Skeletal muscle tissue (tissue), 4 donors: Measurements from ENCODE around the gene UCK1. TPM values are rescaled to one million over a fixed set of nuclear protein-coding genes. Genes with fewer than 3 reads are reported as not detected.
A peak's percentile ranks its signal among the peaks of the same experiment; 100 is the strongest.

ENCODE experiments used
- H3K27ac ChIP-seq: one replicate; pipeline ENCODE4 v1.7.0; 2013; ENCODE audit warnings: mild to moderate bottlenecking, low read depth, low read length, inconsistent platforms
- H3K27me3 ChIP-seq, 3 donors: one replicate each; pipeline ENCODE4 v1.7.0; 2013; ENCODE audit warnings: low read length in 3 of 3; ENCODE audit not compliant: control insufficient read depth in 3 of 3, insufficient read depth in 3 of 3
- H3K36me3 ChIP-seq, 3 donors: one replicate each; pipeline ENCODE4 v1.7.0; 2013; ENCODE audit warnings: low read length in 3 of 3; ENCODE audit not compliant: control insufficient read depth in 3 of 3, insufficient read depth in 3 of 3
- H3K4me1 ChIP-seq, 3 donors: one replicate each; pipeline ENCODE4 v1.7.0; 2013; ENCODE audit warnings: low read length in 3 of 3, mild to moderate bottlenecking in 3 of 3; ENCODE audit not compliant: control insufficient read depth in 3 of 3, insufficient read depth in 3 of 3
- H3K4me3 ChIP-seq, 3 donors: one replicate each; pipeline ENCODE4 v1.7.0; 2013; ENCODE audit warnings: low read length in 3 of 3
- H3K9ac ChIP-seq, 3 donors: one replicate each; pipeline ENCODE4 v1.7.0; 2013; ENCODE audit warnings: low read length in 3 of 3, mild to moderate bottlenecking in 3 of 3, moderate library complexity in 2 of 3, low read depth in 1 of 3
- H3K9me3 ChIP-seq, 3 donors: one replicate each; pipeline ENCODE4 v1.7.0; 2013; ENCODE audit warnings: low read length in 3 of 3; ENCODE audit not compliant: control insufficient read depth in 3 of 3
- total RNA-seq: library from RNA; depleted of rRNA; stranded (reverse); fragments of >200 nt; gene quantifications from one replicate; pipeline ENCODE4 v1.2.3, GENCODE V29; 2014
- donor health status: Osteomylitis.

Gene UCK1
- 9.4 TPM for total RNA-seq

- Histone ChIP-seq H3K27me3 (no peaks in the 10 kb centered on the region), H3K9me3 (no peaks in the 10 kb centered on the region), H3K4me1 (peaks cover 9 to 17% (median 11%) of the 10 kb centered on the region in 3 donors)
Measured at GRCh38 chr9:131530920-131531832, at the start of gene UCK1. Gene UCK1, minus strand, starts transcription at chr9:131531263. Its CDS starts 89 bp downstream, at chr9:131531174.

GRCh38 chr9:131580358-131580757 lies 49.3 kb upstream of the UCK1 start:
- Histone ChIP-seq H3K27ac (no peak overlapping the region), H3K36me3 (peaks cover 64 to 70% (median 68%) of the 10 kb centered on the region in 3 donors), H3K9me3 (no peaks in the 10 kb centered on the region), H3K4me3 (no peak overlapping the region), H3K9ac (peak overlapping the region in 1 of 3 donors; percentile 40), H3K27me3 (no peaks in the 10 kb centered on the region), H3K4me1 (peaks cover 2 to 11% (median 9%) of the 10 kb centered on the region in 3 donors)

More at GRCh38 chr9:131530920-131531832, at the start of gene UCK1:
- H3K36me3 ChIP-seq, result peaks cover 20 to 34% (median 28%) of the 10 kb centered on the region in 3 donors
- peak within 1 kb of the TSS; percentile 56 for H3K27ac ChIP-seq
- H3K4me3 ChIP-seq, result peak within 1 kb of the TSS; percentile 82 to 85 (median 84)
- peak within 1 kb of the TSS; percentile 79 to 92 (median 85) for H3K9ac ChIP-seq

- Histone ChIP-seq H3K9ac (peak overlapping the region in 1 of 3 donors; percentile 40), H3K27ac (no peak overlapping the region), H3K36me3 (peaks cover 61 to 69% (median 68%) of the 10 kb centered on the region in 3 donors), H3K9me3 (no peaks in the 10 kb centered on the region), H3K4me1 (peaks cover 2 to 11% (median 9%) of the 10 kb centered on the region in 3 donors), H3K27me3 (no peaks in the 10 kb centered on the region), H3K4me3 (no peak overlapping the region)
Measured at GRCh38 chr9:131579789-131580211, 48.7 kb upstream of the UCK1 start.

GRCh38 chr9:131578731-131579504 lies 47.9 kb upstream of the UCK1 start:
- peaks cover 52 to 65% (median 59%) of the 10 kb centered on the region in 3 donors for H3K36me3 ChIP-seq
- H3K27me3 ChIP-seq, result no peaks in the 10 kb centered on the region
- H3K9ac ChIP-seq, result no peak overlapping the region
- no peak overlapping the region for H3K4me3 ChIP-seq
- H3K9me3 ChIP-seq, result no peaks in the 10 kb centered on the region
- peaks cover 2 to 11% (median 9%) of the 10 kb centered on the region in 3 donors for H3K4me1 ChIP-seq
- no peak overlapping the region for H3K27ac ChIP-seq

GRCh38 chr9:131578021-131578420 lies 47.0 kb upstream of the UCK1 start:
- Histone ChIP-seq H3K9ac (no peak overlapping the region), H3K4me1 (peaks cover 2 to 11% (median 9%) of the 10 kb centered on the region in 3 donors), H3K27ac (no peak overlapping the region), H3K4me3 (no peak overlapping the region), H3K27me3 (no peaks in the 10 kb centered on the region), H3K9me3 (no peaks in the 10 kb centered on the region), H3K36me3 (peaks cover 45 to 61% (median 52%) of the 10 kb centered on the region in 3 donors)

GRCh38 chr9:131577005-131578000 lies 46.2 kb upstream of the UCK1 start:
- Histone ChIP-seq H3K27me3 (no peaks in the 10 kb centered on the region), H3K9me3 (no peaks in the 10 kb centered on the region), H3K4me3 (no peak overlapping the region), H3K36me3 (peaks cover 40 to 59% (median 45%) of the 10 kb centered on the region in 3 donors), H3K27ac (no peak overlapping the region), H3K9ac (no peak overlapping the region), H3K4me1 (peaks cover 2 to 11% (median 9%) of the 10 kb centered on the region in 3 donors)

GRCh38 chr9:131575946-131576853 lies 45.1 kb upstream of the UCK1 start:
- Histone ChIP-seq H3K27me3 (no peaks in the 10 kb centered on the region), H3K4me1 (peaks cover 2 to 11% (median 9%) of the 10 kb centered on the region in 3 donors), H3K36me3 (peaks cover 35 to 53% (median 43%) of the 10 kb centered on the region in 3 donors), H3K9ac (no peak overlapping the region), H3K27ac (no peak overlapping the region), H3K4me3 (no peak overlapping the region), H3K9me3 (no peaks in the 10 kb centered on the region)

GRCh38 chr9:131574730-131575640 lies 43.9 kb upstream of the UCK1 start:
- Histone ChIP-seq H3K9me3 (no peaks in the 10 kb centered on the region), H3K27me3 (no peaks in the 10 kb centered on the region), H3K36me3 (peaks cover 30 to 51% (median 39%) of the 10 kb centered on the region in 3 donors), H3K9ac (no peak overlapping the region), H3K4me1 (peaks cover 2 to 6% (median 5%) of the 10 kb centered on the region in 3 donors), H3K27ac (no peak overlapping the region), H3K4me3 (no peak overlapping the region)
